PC-9 (cell line): ENCODE measurements around the gene LENG1. TPM values are rescaled to one million over a fixed set of nuclear protein-coding genes. Genes with fewer than 3 reads are reported as not detected.

Source experiments
- BruUV-seq: library from RNA; stranded (reverse); fragments of 400-500 nt; replicated peaks from 2 replicates; lab custom pipeline; 2021; lab: Mats Ljungman, UMichigan
- CTCF ChIA-PET: fragments of 300-600 bp; sonication (Branson Sonifier 250); formaldehyde crosslinking; loops from one replicate; lab custom pipeline; 2022; ENCODE audit warnings: antibody characterized with exemption; lab: Charles Lee
- POLR2A ChIA-PET: fragments of 300-600 bp; sonication (Branson Sonifier 250); formaldehyde crosslinking; loops from one replicate; lab custom pipeline; 2022; ENCODE audit warnings: antibody characterized with exemption; ENCODE audit not compliant: unreplicated experiment; lab: Charles Lee
- DNase-seq, 2 experiments: peaks; one replicate each; pipeline versions ENCODE4 v3.0.0 to v3.0.0-alpha.2; 2015 to 2022; ENCODE audit warnings: mixed read lengths in 1 of 2
- H2AFZ ChIP-seq: fragments of 200-600 bp; sonication (generic); 2 replicates; pipeline ENCODE4 v1.8.1; 2017; ENCODE audit warnings: antibody characterized with exemption
- H3F3A ChIP-seq: fragments of 200-600 bp; sonication (generic); 2 replicates; pipeline ENCODE4 v1.8.1; 2017; ENCODE audit warnings: antibody characterized with exemption, mild to moderate bottlenecking, low read depth; ENCODE audit not compliant: insufficient read depth
- H3K27ac ChIP-seq: fragments of 200-600 bp; sonication (generic); 2 replicates; pipeline ENCODE4 v1.6.1; 2016; ENCODE audit warnings: mixed run types
- H3K27me3 ChIP-seq: fragments of 200-600 bp; sonication (generic); 2 replicates; pipeline ENCODE4 v1.6.1; 2016; ENCODE audit warnings: low read depth, mixed run types; ENCODE audit not compliant: insufficient read depth
- H3K36me3 ChIP-seq: fragments of 200-600 bp; sonication (generic); 2 replicates; pipeline ENCODE4 v1.6.1; 2016; ENCODE audit warnings: low read depth, mixed run types
- H3K4me1 ChIP-seq: fragments of 200-600 bp; sonication (generic); replicated peaks from 2 replicates; pipeline ENCODE4 v1.6.1; 2016; ENCODE audit warnings: mixed run types; ENCODE audit not compliant: insufficient read depth
- H3K4me2 ChIP-seq: fragments of 200-600 bp; sonication (generic); 2 replicates; pipeline ENCODE4 v1.6.1; 2017; ENCODE audit warnings: mixed run types
- H3K4me3 ChIP-seq: fragments of 200-600 bp; sonication (generic); 2 replicates; pipeline ENCODE4 v1.6.1; 2016; ENCODE audit warnings: mixed run types
- H3K79me2 ChIP-seq: fragments of 200-600 bp; sonication (generic); 2 replicates; pipeline ENCODE4 v1.6.1; 2017; ENCODE audit warnings: low read depth, mixed run types
- H3K9me2 ChIP-seq: fragments of 200-600 bp; sonication (generic); 2 replicates; pipeline ENCODE4 v1.8.1; 2017; ENCODE audit warnings: mild to moderate bottlenecking; ENCODE audit not compliant: insufficient read depth
- H3K9me3 ChIP-seq: fragments of 200-600 bp; sonication (generic); 2 replicates; pipeline ENCODE4 v1.8.1; 2016; ENCODE audit warnings: low read depth; ENCODE audit not compliant: insufficient read depth
- H4K20me1 ChIP-seq: fragments of 200-600 bp; sonication (generic); 2 replicates; pipeline ENCODE4 v1.8.1; 2017; ENCODE audit not compliant: insufficient read depth
- EZH2 ChIP-seq: fragments of 200-600 bp; sonication (generic); IDR thresholded peaks from 2 replicates; pipeline ENCODE4 v1.8.0; 2017; ENCODE audit warnings: antibody characterized with exemption, low read depth
- intact Hi-C: fragments of 100-400 bp; cut with micrococcal nuclease; formaldehyde crosslinking; loops from one replicate; pipeline ENCODE4 v1.10.0; 2022; ENCODE audit not compliant: unreplicated experiment
- total RNA-seq: library from RNA; stranded (reverse); gene quantifications from 2 replicates; pipeline ENCODE4 v1.2.3, GENCODE V29; 2021
- TF ChIP-seq, protein P1 (sequence below): fragments of 200-600 bp; sonication (generic); conservative IDR thresholded peaks from 2 replicates; pipeline ENCODE4 v1.6.1; 2017; ENCODE audit warnings: mixed run types, antibody characterized with exemption, mild to moderate bottlenecking, moderate library complexity

The LENG1 gene
- total RNA-seq, 1 experiment from 2014 or later = 6.7 TPM

DNA sequence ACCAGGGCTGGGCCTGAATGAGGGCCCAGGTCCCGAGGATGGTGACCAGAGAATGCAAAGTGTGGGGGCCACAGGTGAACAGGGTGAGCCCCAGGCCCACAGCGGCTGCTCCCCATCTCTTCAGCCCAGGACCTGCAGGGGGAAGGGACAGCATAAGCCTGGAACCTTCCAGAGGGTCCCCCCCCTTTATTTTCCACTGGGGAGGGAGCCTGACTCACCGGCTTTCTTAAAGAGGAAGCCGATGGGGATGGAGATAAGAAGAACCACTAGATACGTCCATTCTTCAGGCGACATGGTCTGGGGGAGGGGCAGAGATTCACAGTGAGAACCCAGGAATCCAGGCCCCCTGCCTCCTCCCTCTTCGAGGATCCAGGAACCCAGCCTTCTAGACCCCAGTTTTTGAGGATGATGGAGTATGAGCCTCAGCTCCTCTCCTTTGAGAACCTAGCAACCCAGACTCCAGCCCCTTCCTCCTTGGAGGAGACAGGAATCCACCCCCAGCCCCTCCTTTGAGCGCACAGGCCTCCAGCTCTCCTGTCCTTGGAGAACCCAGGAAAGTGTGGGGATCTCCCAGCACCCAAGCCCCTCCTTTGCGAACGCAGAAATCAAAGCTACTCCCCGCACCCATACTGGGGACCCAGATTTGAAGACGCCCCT, 28.8 kb upstream of the LENG1 start:
- POLR2A ChIA-PET = interaction anchor here (0.6 to 1.8 kb wide), 5 partner anchors 13 to 241 kb away, joined by 3 to 50 read pairs (median 4); partner anchors contain the start of genes LILRB3, RPS9 and TMC4
- no peaks in the 10 kb centered on the region for H3K9me2 ChIP-seq
- H3K4me2 ChIP-seq = peak overlapping the region; percentile 77
- no peaks in the 10 kb centered on the region for H3K27me3 ChIP-seq
- peak overlapping the region; percentile 77 for H3K4me3 ChIP-seq
- H3K9me3 ChIP-seq = no peaks in the 10 kb centered on the region
- H3F3A ChIP-seq = peaks cover 21% of the 10 kb centered on the region; the same call in 1 of the 2 replicates
- peaks cover 24% of the 10 kb centered on the region for H3K4me1 ChIP-seq
- peak overlapping the region; percentile 81; the same call in 1 of the 2 replicates for H2AFZ ChIP-seq
- H3K27ac ChIP-seq = peak overlapping the region; percentile 66
- DNase-seq = peak; percentile 67 to 69
- H4K20me1 ChIP-seq = peaks cover 12% of the 10 kb centered on the region
- peaks cover 59% of the 10 kb centered on the region for H3K79me2 ChIP-seq
- no peak for TF ChIP-seq EZH2
- TF ChIP-seq, protein P1, sequence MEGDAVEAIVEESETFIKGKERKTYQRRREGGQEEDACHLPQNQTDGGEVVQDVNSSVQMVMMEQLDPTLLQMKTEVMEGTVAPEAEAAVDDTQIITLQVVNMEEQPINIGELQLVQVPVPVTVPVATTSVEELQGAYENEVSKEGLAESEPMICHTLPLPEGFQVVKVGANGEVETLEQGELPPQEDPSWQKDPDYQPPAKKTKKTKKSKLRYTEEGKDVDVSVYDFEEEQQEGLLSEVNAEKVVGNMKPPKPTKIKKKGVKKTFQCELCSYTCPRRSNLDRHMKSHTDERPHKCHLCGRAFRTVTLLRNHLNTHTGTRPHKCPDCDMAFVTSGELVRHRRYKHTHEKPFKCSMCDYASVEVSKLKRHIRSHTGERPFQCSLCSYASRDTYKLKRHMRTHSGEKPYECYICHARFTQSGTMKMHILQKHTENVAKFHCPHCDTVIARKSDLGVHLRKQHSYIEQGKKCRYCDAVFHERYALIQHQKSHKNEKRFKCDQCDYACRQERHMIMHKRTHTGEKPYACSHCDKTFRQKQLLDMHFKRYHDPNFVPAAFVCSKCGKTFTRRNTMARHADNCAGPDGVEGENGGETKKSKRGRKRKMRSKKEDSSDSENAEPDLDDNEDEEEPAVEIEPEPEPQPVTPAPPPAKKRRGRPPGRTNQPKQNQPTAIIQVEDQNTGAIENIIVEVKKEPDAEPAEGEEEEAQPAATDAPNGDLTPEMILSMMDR = no peak
- peaks cover 17% of the 10 kb centered on the region for H3K36me3 ChIP-seq
- BruUV-seq = no TSS peak
- CTCF ChIA-PET = interaction anchor here (1.8 kb wide), 1 partner anchor 51 kb away, joined by 7 read pairs; the partner anchor contains the start of gene CNOT3
- intact Hi-C loops = loop anchor here (5.0 kb wide), 1 partner anchor 1289 kb away; the partner anchor contains the start of gene ZNF628

DNA sequence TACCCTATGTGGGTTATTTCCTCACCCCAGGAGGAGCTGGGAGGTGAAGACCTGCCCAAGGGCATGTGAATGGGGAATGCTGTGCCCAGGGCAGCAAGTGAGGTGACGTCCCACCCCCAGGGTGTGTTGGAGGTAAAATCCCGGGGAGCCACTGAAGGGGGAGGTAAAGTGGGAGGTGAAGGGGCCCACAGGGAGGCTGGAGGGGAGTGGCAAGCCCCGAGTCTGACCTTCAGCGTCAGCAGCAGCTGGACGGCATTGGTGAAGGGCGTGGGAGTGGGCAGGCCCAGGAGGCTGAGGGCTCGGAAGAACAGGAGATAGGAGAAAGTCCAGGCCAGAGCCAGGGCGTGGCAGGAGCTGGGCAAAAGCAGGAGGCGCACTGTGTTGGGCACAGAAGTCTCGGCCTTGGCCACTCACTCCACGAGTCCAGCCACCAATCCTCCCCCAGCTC, 27.4 kb upstream of the LENG1 start:
- Histone ChIP-seq H3K27me3 (no peaks in the 10 kb centered on the region), H3K27ac (no peak overlapping the region), H3K4me3 (no peak overlapping the region), H3K36me3 (peaks cover 12% of the 10 kb centered on the region), H4K20me1 (peaks cover 12% of the 10 kb centered on the region), H3K9me3 (no peaks in the 10 kb centered on the region), H3K4me1 (peaks cover 11% of the 10 kb centered on the region), H3K79me2 (peaks cover 45% of the 10 kb centered on the region), H3F3A (peaks cover 25% of the 10 kb centered on the region; the same call in 1 of the 2 replicates), H3K9me2 (no peaks in the 10 kb centered on the region), H3K4me2 (peak overlapping the region; percentile 77; the same call in 1 of the 2 replicates), H2AFZ (no peak overlapping the region)
- BruUV-seq = no TSS peak
- TF ChIP-seq EZH2 = no peak
- TF ChIP-seq, protein P1 = no peak
- intact Hi-C loops = loop anchor here (5.0 kb wide), 1 partner anchor 1290 kb away; the partner anchor contains the start of gene ZNF628
- DNase-seq = no peak
- POLR2A ChIA-PET = interaction anchor here (0.6 kb wide), 1 partner anchor 11 kb away, joined by 4 read pairs; no protein-coding TSS in a partner anchor
- CTCF ChIA-PET = no interaction called here

DNA sequence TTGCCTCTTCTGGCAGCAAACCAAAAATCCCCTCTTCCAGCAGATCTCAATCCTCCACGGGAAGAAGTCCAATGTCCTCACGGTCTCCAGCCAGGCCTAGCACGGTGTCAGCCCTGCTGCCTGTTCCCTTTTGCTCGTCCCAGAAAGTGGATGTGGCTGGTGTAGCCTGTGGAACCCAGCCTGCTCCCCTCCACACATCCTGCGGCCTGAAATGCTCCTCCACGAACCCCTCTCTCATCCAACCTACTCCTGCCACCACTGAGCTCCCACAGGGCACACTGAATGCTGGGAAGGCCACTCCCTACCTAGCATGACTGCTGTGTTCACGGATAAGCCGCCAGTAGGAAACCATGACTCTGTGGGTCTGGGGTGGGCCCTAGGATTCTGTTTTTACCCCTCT, 26.8 kb upstream of the LENG1 start:
- Histone ChIP-seq H3K36me3 (peaks cover 12% of the 10 kb centered on the region), H3K4me3 (no peak overlapping the region), H3K4me1 (peaks cover 10% of the 10 kb centered on the region), H2AFZ (no peak overlapping the region), H3K4me2 (no peak overlapping the region), H3K79me2 (peaks cover 40% of the 10 kb centered on the region), H3K9me3 (no peaks in the 10 kb centered on the region), H3F3A (peaks cover 25% of the 10 kb centered on the region; the same call in 1 of the 2 replicates), H3K27me3 (no peaks in the 10 kb centered on the region), H3K9me2 (no peaks in the 10 kb centered on the region), H4K20me1 (peaks cover 12% of the 10 kb centered on the region), H3K27ac (no peak overlapping the region)
- no TSS peak for BruUV-seq
- intact Hi-C loops = loop anchor here (5.0 kb wide), 1 partner anchor 1291 kb away; the partner anchor contains the start of gene ZNF628
- ChIA-PET POLR2A (interaction anchor here (0.5 kb wide), 1 partner anchor 13 kb away, joined by 4 read pairs; no protein-coding TSS in a partner anchor), CTCF (interaction anchor here (0.6 kb wide), 1 partner anchor 379 kb away, joined by 4 read pairs; no protein-coding TSS in a partner anchor)
- no peak for TF ChIP-seq EZH2
- TF ChIP-seq, protein P1 = no peak
- no peak for DNase-seq
